Sciatic nerve (tissue), 2 donors: ENCODE data around the gene GLO1. TPM values are rescaled to one million over a fixed set of nuclear protein-coding genes. Genes with fewer than 3 reads are reported as not detected.

Source experiments
- ATAC-seq: fragments of 200-7000 bp; cut with Tn5 transposase; one replicate; pipeline ENCODE4 v1.9.1; 2020; ENCODE audit warnings: mild to moderate bottlenecking, moderate library complexity
- DNase-seq: peaks from one replicate; pipeline ENCODE4 v3.0.0-alpha.2; 2020; ENCODE audit warnings: low spot score
- intact Hi-C: fragments of 100-400 bp; cut with DNase I; formaldehyde crosslinking; loops from one replicate; pipeline ENCODE4 v1.14.2; 2022
- total RNA-seq: library from RNA; stranded (reverse); fragmentation: NEBNext Ultra II Directional; extraction: Animal tissue kit (Norgen Biotek cat#: 25700); gene quantifications from one replicate; pipeline ENCODE4 v1.2.1, GENCODE V29; 2021
- donor health status: DM: no; HTN: no; CAD: no.
- donor health status: DM: no; HTN: no; CAD: no.

Gene GLO1
- total RNA-seq, 1 donor from 2014 or later, result 60.3 TPM

DNA sequence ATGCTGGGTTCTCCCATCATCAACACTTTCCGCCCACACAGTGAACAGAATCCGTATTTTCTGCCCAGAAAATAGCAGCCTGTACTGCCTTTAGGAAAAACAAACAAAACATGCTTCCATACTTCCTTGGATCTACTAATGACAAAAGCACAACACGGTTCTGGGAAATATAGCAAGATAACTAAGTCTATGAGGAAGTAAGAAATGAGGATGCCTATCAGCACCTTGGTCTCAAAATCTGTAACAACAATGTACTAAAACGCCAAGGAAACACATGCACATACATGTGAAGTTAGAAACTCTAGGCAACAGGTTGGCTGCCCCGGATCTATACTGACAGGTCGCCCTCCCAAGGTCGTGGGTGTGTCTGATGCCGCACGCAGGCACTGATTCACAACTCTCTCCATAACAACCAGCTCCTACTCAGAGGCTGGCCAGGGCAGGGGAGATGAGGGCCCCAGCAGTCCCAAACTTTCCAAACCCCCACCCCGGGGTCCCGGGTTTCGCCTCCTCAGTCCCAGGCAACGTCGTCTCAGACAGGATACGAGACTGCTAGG is 63.9 kb downstream of the GLO1 start:
- intact Hi-C loops, result no loop called here
- ATAC-seq, result peak; percentile 75
- no peak for DNase-seq

DNA sequence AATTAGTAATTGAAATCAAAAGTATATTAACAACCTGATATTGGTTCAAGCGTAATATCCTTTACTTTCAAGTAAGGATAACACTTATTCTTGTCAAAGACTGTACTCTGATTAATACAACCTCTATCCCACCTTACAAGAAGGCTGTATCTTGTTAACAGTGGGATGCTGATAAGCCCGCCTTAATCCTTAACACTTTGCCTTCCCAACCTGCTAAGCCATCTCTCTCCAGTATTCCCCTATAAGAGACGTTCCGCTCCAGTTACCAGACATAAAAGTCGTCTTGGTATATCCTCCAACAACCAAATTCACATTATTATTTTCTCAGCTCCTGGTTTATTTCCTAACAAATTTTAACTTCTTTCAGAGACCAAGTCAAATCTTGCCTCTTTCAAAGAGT is 65.2 kb downstream of the GLO1 start:
- DNase-seq, result no peak
- intact Hi-C loops, result no loop called here
- no peak for ATAC-seq

DNA sequence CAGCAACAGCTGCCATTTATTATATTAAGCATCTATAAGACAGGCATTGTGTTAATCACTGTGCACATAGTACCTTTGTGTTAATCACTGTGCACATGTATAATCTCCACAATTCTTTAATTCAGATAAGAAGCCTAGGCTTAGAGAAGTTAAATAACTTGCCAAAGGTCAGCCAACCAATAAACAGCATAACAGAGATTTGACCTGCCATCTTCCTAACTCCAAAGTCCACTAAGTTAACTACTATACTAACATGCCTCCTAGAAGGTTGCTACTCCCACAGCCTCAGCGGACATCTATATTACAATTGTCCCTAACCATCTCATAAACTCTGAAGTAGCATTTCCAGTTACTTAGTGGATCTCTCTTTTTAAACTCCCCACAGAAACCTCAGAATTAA is 66.9 kb downstream of the GLO1 start:
- no peak for ATAC-seq
- DNase-seq, result no peak
- intact Hi-C loops, result no loop called here

DNA sequence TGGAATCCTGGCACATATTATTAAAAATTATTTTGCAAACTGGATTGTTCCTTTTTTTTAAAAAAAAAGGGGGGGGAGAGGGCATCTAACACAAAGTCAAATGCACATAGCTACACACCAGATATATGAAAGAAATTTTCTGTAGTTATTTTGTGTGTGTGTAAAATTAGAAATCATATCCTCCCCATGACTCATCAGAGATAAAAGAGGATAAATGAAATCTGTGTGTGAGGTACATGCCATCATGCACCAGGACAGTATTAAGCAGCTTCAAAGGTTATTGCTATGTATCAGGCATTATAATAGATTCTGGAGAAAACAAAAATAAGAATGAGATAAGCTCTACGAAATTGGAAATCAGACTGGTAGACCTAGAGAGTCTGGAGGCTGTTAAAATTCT is 68.4 kb downstream of the GLO1 start:
- ATAC-seq, result no peak
- intact Hi-C loops, result no loop called here

DNA sequence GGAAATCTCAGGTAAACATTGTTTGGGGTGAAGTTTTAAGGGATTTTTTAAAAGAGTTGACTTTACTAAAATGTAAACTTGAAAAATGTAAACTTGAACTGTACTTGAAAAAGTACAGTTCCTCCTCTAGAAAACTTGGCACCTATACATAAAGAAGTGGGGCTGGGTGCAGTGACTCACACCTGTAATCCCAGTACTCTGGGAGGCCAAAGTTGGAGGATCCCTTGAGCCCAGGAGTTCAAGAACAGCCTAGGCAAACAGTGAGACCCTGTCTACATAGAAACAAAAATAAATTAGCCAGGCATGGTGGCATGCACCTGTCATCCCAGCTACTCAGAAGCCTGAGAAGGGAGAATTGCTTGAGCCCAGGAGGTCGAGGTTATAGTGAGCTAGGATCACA is 70.5 kb downstream of the GLO1 start:
- DNase-seq (no peak), ATAC-seq (no peak)
- intact Hi-C loops, result no loop called here

More for the DNA sequence above, 68.4 kb downstream of the GLO1 start:
- DNase-seq, result no peak

DNA sequence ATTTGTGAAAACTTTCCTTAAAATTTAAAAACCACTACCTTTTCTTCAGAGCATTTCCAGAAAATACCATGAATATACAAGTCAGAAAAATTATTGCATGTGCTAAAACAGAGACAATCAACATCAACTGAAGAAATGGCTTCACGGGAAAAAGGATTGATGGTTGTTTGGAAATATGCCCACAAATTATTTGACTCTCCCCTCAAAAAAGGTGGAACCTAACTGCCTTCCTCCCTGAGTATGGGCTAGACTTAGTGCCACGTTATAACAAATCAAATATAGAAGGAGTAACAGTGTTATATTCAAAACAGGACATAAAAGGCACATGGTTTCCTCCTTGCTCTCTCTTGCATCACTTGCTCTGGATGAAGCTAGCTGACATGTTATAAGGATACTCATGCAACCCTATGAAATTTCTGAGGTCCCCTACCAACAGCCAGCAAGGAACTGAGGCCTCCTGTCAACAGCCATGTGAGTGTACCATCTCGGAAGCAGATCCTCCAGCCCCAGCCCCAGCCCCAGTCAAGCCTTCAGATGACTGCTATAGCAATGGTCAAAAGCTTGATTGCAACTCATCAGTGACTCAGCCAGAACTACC is 71.7 kb downstream of the GLO1 start:
- intact Hi-C loops, result no loop called here
- ATAC-seq (no peak), DNase-seq (no peak)

Other genes with a start within 250 kb of the GLO1 start
- gene BTBD9, start 63.2 kb downstream of the GLO1 start, total RNA-seq, result 22.4 TPM
- gene DNAH8, start 12.2 kb upstream of the GLO1 start, total RNA-seq, result 0.13 TPM